ENCODE data around the gene DBT. TPM values are rescaled to one million over a fixed set of nuclear protein-coding genes. Genes with fewer than 3 reads are reported as not detected.
A peak's percentile ranks its signal among the peaks of the same experiment; 100 is the strongest.

The DBT gene
- total RNA-seq, 1 experiment from 2014 or later: 16.0 TPM

DNA sequence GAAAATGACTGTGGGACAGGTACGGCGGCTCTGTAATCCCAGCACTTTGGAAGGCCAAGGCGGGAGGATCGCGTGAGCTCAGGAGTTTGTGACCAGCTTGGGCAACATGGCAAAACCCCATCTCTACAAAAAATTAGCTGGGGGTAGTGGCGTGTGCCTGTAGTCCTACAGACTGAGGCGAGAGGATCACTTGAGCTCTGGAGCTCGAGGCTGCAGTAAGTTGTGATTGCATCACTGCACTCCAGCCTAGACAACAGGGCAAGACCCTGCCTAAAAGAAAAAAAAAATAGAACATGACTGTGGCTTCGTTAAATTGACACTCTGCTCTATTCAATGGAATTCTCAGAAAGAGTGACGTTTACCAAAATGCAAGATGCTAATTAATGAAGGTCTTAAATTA, 3.9 kb upstream of the DBT start:
- ChIA-PET POLR2A (ENCODE audit: unreplicated experiment) (no interaction called here), CTCF (no interaction called here)
- Histone ChIP-seq H3F3A (ENCODE audit: insufficient read depth, low read depth) (no peaks in the 10 kb centered on the region; the same call in 1 of the 2 replicates), H3K27ac (no peak overlapping the region), H2AFZ (no peak overlapping the region), H4K20me1 (ENCODE audit: insufficient read depth) (no peaks in the 10 kb centered on the region), H3K4me2 (no peak overlapping the region), H3K27me3 (ENCODE audit: insufficient read depth, low read depth) (no peaks in the 10 kb centered on the region), H3K9me3 (ENCODE audit: insufficient read depth, low read depth) (no peaks in the 10 kb centered on the region), H3K4me1 (replicated peaks; ENCODE audit: insufficient read depth) (peaks cover 11% of the 10 kb centered on the region), H3K36me3 (ENCODE audit: low read depth) (no peaks in the 10 kb centered on the region), H3K4me3 (no peak overlapping the region), H3K9me2 (ENCODE audit: insufficient read depth) (no peaks in the 10 kb centered on the region), H3K79me2 (ENCODE audit: low read depth) (peaks cover 10% of the 10 kb centered on the region)
- no peak for TF ChIP-seq EZH2 (IDR thresholded peaks at IDR 0.05; ENCODE audit: low read depth)
- TF ChIP-seq, protein P1, sequence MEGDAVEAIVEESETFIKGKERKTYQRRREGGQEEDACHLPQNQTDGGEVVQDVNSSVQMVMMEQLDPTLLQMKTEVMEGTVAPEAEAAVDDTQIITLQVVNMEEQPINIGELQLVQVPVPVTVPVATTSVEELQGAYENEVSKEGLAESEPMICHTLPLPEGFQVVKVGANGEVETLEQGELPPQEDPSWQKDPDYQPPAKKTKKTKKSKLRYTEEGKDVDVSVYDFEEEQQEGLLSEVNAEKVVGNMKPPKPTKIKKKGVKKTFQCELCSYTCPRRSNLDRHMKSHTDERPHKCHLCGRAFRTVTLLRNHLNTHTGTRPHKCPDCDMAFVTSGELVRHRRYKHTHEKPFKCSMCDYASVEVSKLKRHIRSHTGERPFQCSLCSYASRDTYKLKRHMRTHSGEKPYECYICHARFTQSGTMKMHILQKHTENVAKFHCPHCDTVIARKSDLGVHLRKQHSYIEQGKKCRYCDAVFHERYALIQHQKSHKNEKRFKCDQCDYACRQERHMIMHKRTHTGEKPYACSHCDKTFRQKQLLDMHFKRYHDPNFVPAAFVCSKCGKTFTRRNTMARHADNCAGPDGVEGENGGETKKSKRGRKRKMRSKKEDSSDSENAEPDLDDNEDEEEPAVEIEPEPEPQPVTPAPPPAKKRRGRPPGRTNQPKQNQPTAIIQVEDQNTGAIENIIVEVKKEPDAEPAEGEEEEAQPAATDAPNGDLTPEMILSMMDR (conservative IDR thresholded peaks at IDR 0.05): no peak
- intact Hi-C loops (cut with micrococcal nuclease; ENCODE audit: unreplicated experiment): no loop called here
- BruUV-seq (replicated peaks): no TSS peak
- no peak for DNase-seq

DNA sequence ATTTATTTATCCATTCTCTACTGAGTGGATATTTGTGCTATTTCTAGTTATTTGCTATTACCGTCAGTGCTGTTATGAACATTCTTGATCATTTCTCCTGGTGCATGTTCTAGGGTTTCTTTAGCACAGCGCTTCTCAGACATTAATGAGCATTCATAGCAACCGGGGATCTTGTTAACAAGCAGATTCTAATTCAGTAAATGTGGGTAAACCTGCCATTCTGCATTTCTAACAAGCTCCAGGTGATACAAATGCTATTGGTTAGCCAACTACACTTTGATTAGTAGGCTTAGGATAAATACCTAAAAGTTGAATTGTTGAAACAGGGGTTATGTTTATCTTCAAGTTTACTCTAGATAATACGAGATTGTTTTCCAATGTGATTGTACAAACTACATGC, 3.3 kb upstream of the DBT start:
- Histone ChIP-seq H4K20me1 (ENCODE audit: insufficient read depth) (no peaks in the 10 kb centered on the region), H3K27me3 (ENCODE audit: insufficient read depth, low read depth) (no peaks in the 10 kb centered on the region), H3K4me2 (no peak overlapping the region), H3F3A (ENCODE audit: insufficient read depth, low read depth) (no peaks in the 10 kb centered on the region; the same call in 1 of the 2 replicates), H2AFZ (no peak overlapping the region), H3K9me3 (ENCODE audit: insufficient read depth, low read depth) (no peaks in the 10 kb centered on the region), H3K27ac (no peak overlapping the region), H3K4me1 (replicated peaks; ENCODE audit: insufficient read depth) (peaks cover 16% of the 10 kb centered on the region), H3K79me2 (ENCODE audit: low read depth) (peaks cover 16% of the 10 kb centered on the region), H3K9me2 (ENCODE audit: insufficient read depth) (no peaks in the 10 kb centered on the region), H3K4me3 (no peak overlapping the region), H3K36me3 (ENCODE audit: low read depth) (no peaks in the 10 kb centered on the region)
- CTCF ChIA-PET: no interaction called here
- POLR2A ChIA-PET (ENCODE audit: unreplicated experiment): no interaction called here
- no TSS peak for BruUV-seq (replicated peaks)
- no peak for TF ChIP-seq EZH2 (IDR thresholded peaks at IDR 0.05; ENCODE audit: low read depth)
- TF ChIP-seq, protein P1 (conservative IDR thresholded peaks at IDR 0.05): no peak
- DNase-seq: peak in 1 of 2 experiments; percentile 49
- intact Hi-C loops (cut with micrococcal nuclease; ENCODE audit: unreplicated experiment): no loop called here

DNA sequence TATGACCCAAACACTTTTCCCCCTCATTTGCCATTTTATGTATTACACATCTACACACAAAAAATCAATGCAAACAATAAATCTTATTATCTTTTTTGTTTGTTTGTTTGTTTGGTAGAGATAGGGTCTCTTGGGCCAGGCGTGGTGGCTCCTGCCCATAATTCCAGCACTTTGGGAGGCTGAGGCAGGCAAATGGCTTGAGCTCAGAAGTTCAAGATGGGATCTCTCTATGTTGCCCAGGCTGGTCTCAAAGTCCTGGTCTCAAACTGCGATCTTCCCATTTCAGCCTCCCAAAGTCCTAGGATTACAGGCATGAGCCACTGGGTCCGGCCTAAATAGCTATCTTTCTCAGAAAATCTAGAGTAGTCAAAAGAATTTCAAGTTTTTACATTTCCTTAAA, 1.2 kb upstream of the DBT start:
- H3K9me2 ChIP-seq (ENCODE audit: insufficient read depth): no peaks in the 10 kb centered on the region
- H3K27me3 ChIP-seq (ENCODE audit: insufficient read depth, low read depth): no peaks in the 10 kb centered on the region
- no TSS peak for BruUV-seq (replicated peaks)
- no peak overlapping the region for H3K4me3 ChIP-seq
- TF ChIP-seq, protein P1 (conservative IDR thresholded peaks at IDR 0.05): no peak
- TF ChIP-seq EZH2 (IDR thresholded peaks at IDR 0.05; ENCODE audit: low read depth): no peak
- CTCF ChIA-PET: interaction anchor here (0.8 kb wide), 1 partner anchor 671 kb away, joined by 5 read pairs; no protein-coding TSS in a partner anchor
- POLR2A ChIA-PET (ENCODE audit: unreplicated experiment): no interaction called here
- intact Hi-C loops (cut with micrococcal nuclease; ENCODE audit: unreplicated experiment): no loop called here
- H3K4me2 ChIP-seq: peak overlapping the region; percentile 89
- H3K79me2 ChIP-seq (ENCODE audit: low read depth): peaks cover 32% of the 10 kb centered on the region
- H3K4me1 ChIP-seq (replicated peaks; ENCODE audit: insufficient read depth): peaks cover 16% of the 10 kb centered on the region
- H3F3A ChIP-seq (ENCODE audit: insufficient read depth, low read depth): no peaks in the 10 kb centered on the region; the same call in 1 of the 2 replicates
- no peak overlapping the region for H3K27ac ChIP-seq
- H2AFZ ChIP-seq: peak overlapping the region; percentile 97; the same call in 1 of the 2 replicates
- no peaks in the 10 kb centered on the region for H3K36me3 ChIP-seq (ENCODE audit: low read depth)
- H4K20me1 ChIP-seq (ENCODE audit: insufficient read depth): no peaks in the 10 kb centered on the region
- DNase-seq: no peak
- no peaks in the 10 kb centered on the region for H3K9me3 ChIP-seq (ENCODE audit: insufficient read depth, low read depth)

Measured in PC-9 (cell line).